SK-N-SH (cell line): ENCODE measurements around the gene FBXO42. TPM values are rescaled to one million over a fixed set of nuclear protein-coding genes. Genes with fewer than 3 reads are reported as not detected.

Source experiments
- CTCF ChIA-PET: fragments of 300-600, 350-600 bp; formaldehyde crosslinking; extraction: SDS; loops from one replicate; lab custom pipeline; 2021; lab: Yijun Ruan, JAX
- POLR2A ChIA-PET: fragments of 350-600 bp; sonication (Branson Sonifier 250); formaldehyde crosslinking; extraction: SDS; loops from one replicate; lab custom pipeline; 2020; ENCODE audit warnings: antibody characterized with exemption, inconsistent platforms; lab: Yijun Ruan, JAX
- DNase-seq: peaks from one replicate; pipeline ENCODE4 v3.0.0; 2012
- H2AFZ ChIP-seq: fragments of 200-600 bp; sonication (generic); 2 replicates; pipeline ENCODE4 v1.8.1; 2016; ENCODE audit warnings: antibody characterized with exemption, mild to moderate bottlenecking, low read depth
- H3F3A ChIP-seq: fragments of 200-600 bp; sonication (generic); replicated peaks from 2 replicates; pipeline ENCODE3; 2016; ENCODE audit warnings: antibody characterized with exemption, mild to moderate bottlenecking; ENCODE audit not compliant: insufficient read depth
- H3K27ac ChIP-seq, 2 experiments: fragments of 200-500 bp in 1 of 2; fragments of 200-600 bp in 1 of 2; sonication (Bioruptor generic) in 1 of 2; sonication (generic), shearing (Covaris generic) in 1 of 2; 2 replicates each; pipeline versions ENCODE4 v1.5.1 to v1.6.1; 2014 to 2016; ENCODE audit warnings: low read depth in 2 of 2, inconsistent platforms in 1 of 2, low read length in 1 of 2, mild to moderate bottlenecking in 1 of 2, mixed read lengths in 1 of 2
- H3K27me3 ChIP-seq: fragments of 200-600 bp; sonication (generic), shearing (Covaris generic); 2 replicates; pipeline ENCODE4 v1.6.1; 2016; ENCODE audit warnings: mixed run types; ENCODE audit not compliant: insufficient read depth
- H3K36me3 ChIP-seq, 2 experiments: fragments of 200-500 bp in 1 of 2; fragments of 200-600 bp in 1 of 2; sonication (Bioruptor generic) in 1 of 2; sonication (generic) in 1 of 2; replicated peaks in 1 of 2; 2 replicates each; pipeline versions ENCODE3 to v1.5.1; 2014 to 2016; ENCODE audit warnings: low read length in 1 of 2, mild to moderate bottlenecking in 1 of 2; ENCODE audit not compliant: insufficient read depth in 2 of 2, control insufficient read depth in 1 of 2
- H3K4me1 ChIP-seq, 2 experiments: fragments of 200-500 bp in 1 of 2; fragments of 200-600 bp in 1 of 2; sonication (Bioruptor generic) in 1 of 2; sonication (generic), shearing (Covaris generic) in 1 of 2; 2 replicates each; pipeline versions ENCODE4 v1.5.1 to v1.6.1; 2014 to 2016; ENCODE audit warnings: low read depth in 1 of 2, low read length in 1 of 2, mixed run types in 1 of 2; ENCODE audit not compliant: insufficient read depth in 2 of 2, control insufficient read depth in 1 of 2
- H3K4me2 ChIP-seq: fragments of 200-600 bp; sonication (generic), shearing (Covaris generic); 2 replicates; pipeline ENCODE4 v1.6.1; 2017; ENCODE audit warnings: mixed run types
- H3K4me3 ChIP-seq, 2 experiments: fragments of 200-500 bp in 1 of 2; fragments of 200-600 bp in 1 of 2; sonication (Bioruptor generic) in 1 of 2; sonication (generic), shearing (Covaris generic) in 1 of 2; 2 replicates each; pipeline versions ENCODE4 v1.5.1 to v1.8.1; 2014 to 2016; ENCODE audit warnings: low read depth in 2 of 2, inconsistent platforms in 1 of 2, low read length in 1 of 2, mild to moderate bottlenecking in 1 of 2, mixed read lengths in 1 of 2, moderate library complexity in 1 of 2
- H3K79me2 ChIP-seq: fragments of 200-600 bp; sonication (generic); 2 replicates; pipeline ENCODE4 v1.8.1; 2017; ENCODE audit warnings: mild to moderate bottlenecking; ENCODE audit not compliant: insufficient read depth
- H3K9ac ChIP-seq: fragments of 200-600 bp; sonication (generic); 2 replicates; pipeline ENCODE4 v1.6.1; 2017; ENCODE audit warnings: mixed run types
- H3K9me2 ChIP-seq: fragments of 200-600 bp; sonication (generic); 2 replicates; pipeline ENCODE4 v1.6.1; 2017; ENCODE audit warnings: mixed run types
- H3K9me3 ChIP-seq: fragments of 200-600 bp; sonication (generic); 2 replicates; pipeline ENCODE4 v1.6.1; 2017; ENCODE audit warnings: mixed run types, mild to moderate bottlenecking, moderate library complexity
- H4K20me1 ChIP-seq: fragments of 200-600 bp; sonication (generic); 2 replicates; pipeline ENCODE4 v1.6.1; 2017; ENCODE audit warnings: mild to moderate bottlenecking, mixed run types; ENCODE audit not compliant: insufficient read depth
- CHD2 ChIP-seq: fragments of 150-350 bp; IDR thresholded peaks from 2 replicates; pipeline ENCODE4 v1.6.1; 2018; ENCODE audit warnings: low read length; ENCODE audit not compliant: partially characterized antibody
- EP300 ChIP-seq, 2 experiments: IDR thresholded peaks; 2 replicates each; pipeline versions ENCODE4 v1.4.0 to v1.6.1; 2012; ENCODE audit warnings: borderline replicate concordance in 1 of 2, low read depth in 1 of 2, low read length in 1 of 2
- FOXJ3 ChIP-seq: sonication (generic); formaldehyde crosslinking; IDR thresholded peaks from 2 replicates; pipeline ENCODE4 v1.5.1; 2020; ENCODE audit warnings: mild to moderate bottlenecking, missing genetic modification reagents
- FOXM1 ChIP-seq: IDR thresholded peaks from 2 replicates; pipeline ENCODE4 v1.4.0; 2012; ENCODE audit warnings: low read depth, mild to moderate bottlenecking
- GABPA ChIP-seq: IDR thresholded peaks from 2 replicates; pipeline ENCODE4 v1.4.0; 2012; ENCODE audit warnings: low read depth, mild to moderate bottlenecking
- GATA2 ChIP-seq: sonication (generic); formaldehyde crosslinking; IDR thresholded peaks from 2 replicates; pipeline ENCODE4 v1.5.0; 2020; ENCODE audit warnings: mild to moderate bottlenecking, missing genetic modification reagents
- MEF2A ChIP-seq: IDR thresholded peaks from 2 replicates; pipeline ENCODE4 v1.4.0; 2012; ENCODE audit warnings: low read depth, borderline replicate concordance
- MXI1 ChIP-seq: IDR thresholded peaks from 2 replicates; pipeline ENCODE4 v1.6.1; 2012; ENCODE audit warnings: mild to moderate bottlenecking, low read depth, low read length, improper control_type of control experiment
- NRF1 ChIP-seq: IDR thresholded peaks from 2 replicates; pipeline ENCODE4 v1.6.1; 2012; ENCODE audit warnings: low read depth, mild to moderate bottlenecking, low read length
- RAD21 ChIP-seq: IDR thresholded peaks from 2 replicates; pipeline ENCODE4 v1.6.1; 2012; ENCODE audit warnings: mild to moderate bottlenecking, low read length
- RCOR1 ChIP-seq: fragments of 150-350 bp; IDR thresholded peaks from 2 replicates; pipeline ENCODE4 v1.6.1; 2017; ENCODE audit warnings: antibody characterized with exemption, low read length
- RFX5 ChIP-seq: IDR thresholded peaks from 2 replicates; pipeline ENCODE4 v1.6.1; 2012; ENCODE audit warnings: mild to moderate bottlenecking, improper control_type of control experiment, low read length
- RXRA ChIP-seq: IDR thresholded peaks from 2 replicates; pipeline ENCODE4 v1.4.0; 2012; ENCODE audit warnings: low read depth, mild to moderate bottlenecking, borderline replicate concordance
- SMC3 ChIP-seq: IDR thresholded peaks from 2 replicates; pipeline ENCODE4 v1.6.1; 2012; ENCODE audit warnings: low read depth, low read length, improper control_type of control experiment
- WGBS: methylation state at CpG from one replicate; pipeline ENCODE4 v1.1.6; 2017; ENCODE audit warnings: low lambda C conversion rate; 5-methylcytosine and 5-hydroxymethylcytosine counted together
- polyA plus RNA-seq, 3 experiments: library from polyadenylated mRNA; depleted of rRNA; stranded (reverse); fragments of >200 nt; gene quantifications; 2 replicates each; pipeline ENCODE4 v1.2.3, GENCODE V29; 2012
- TF ChIP-seq, protein P1 (sequence below): IDR thresholded peaks from 2 replicates; pipeline ENCODE4 v1.6.1; 2012; ENCODE audit warnings: mild to moderate bottlenecking, low read depth, low read length, moderate library complexity

Gene FBXO42
- polyA plus RNA-seq, 1 of the 3 experiments (the other 2 are of a cell fraction): 8.6 TPM

DNA sequence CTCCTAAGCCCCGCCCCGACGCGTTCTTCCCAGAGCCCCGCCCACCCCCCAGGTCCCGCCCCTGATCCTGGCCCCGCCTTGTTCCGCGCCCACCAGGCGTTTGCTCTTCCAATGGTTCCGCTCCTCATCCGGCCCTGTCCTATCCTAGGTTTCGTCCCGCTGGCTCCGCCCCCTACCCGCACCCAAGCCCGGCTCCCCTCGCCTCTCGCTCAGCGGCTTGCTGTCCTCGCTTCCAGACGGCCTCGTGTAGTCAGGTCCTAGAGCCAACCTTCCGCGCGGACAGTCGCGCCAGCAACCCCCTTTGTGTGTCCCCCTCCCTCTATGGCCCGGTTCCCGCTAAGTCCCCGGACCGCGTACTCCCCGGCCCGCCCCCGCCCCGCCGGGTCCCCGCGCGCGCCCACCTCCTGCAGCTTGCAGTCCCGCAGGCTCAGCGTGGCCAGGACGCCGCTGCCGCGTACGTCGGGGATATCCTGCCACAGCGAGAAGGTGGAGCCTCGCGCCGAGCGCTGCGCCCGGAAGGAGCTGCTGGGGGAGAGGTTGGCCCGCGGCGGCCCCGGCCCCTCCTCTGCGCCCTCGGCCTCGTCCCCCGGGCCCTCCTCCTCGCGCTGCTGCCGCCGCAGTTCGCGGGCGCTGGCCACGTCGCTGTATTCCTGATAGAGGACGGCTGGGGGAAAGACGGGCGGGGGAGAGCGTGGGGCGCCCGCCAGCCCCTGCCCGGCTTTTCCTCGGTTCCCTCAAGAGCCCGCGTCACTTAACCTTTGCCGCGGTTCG lies 145.5 kb downstream of the FBXO42 start (continued):
- TF ChIP-seq FOXJ3 (no peak), MEF2A (no peak), MXI1 (peak; percentile 58), RFX5 (no peak), SMC3 (no peak), NRF1 (no peak), GABPA (no peak; the same call in 1 of the 2 replicates), RAD21 (no peak), RCOR1 (no peak)

DNA sequence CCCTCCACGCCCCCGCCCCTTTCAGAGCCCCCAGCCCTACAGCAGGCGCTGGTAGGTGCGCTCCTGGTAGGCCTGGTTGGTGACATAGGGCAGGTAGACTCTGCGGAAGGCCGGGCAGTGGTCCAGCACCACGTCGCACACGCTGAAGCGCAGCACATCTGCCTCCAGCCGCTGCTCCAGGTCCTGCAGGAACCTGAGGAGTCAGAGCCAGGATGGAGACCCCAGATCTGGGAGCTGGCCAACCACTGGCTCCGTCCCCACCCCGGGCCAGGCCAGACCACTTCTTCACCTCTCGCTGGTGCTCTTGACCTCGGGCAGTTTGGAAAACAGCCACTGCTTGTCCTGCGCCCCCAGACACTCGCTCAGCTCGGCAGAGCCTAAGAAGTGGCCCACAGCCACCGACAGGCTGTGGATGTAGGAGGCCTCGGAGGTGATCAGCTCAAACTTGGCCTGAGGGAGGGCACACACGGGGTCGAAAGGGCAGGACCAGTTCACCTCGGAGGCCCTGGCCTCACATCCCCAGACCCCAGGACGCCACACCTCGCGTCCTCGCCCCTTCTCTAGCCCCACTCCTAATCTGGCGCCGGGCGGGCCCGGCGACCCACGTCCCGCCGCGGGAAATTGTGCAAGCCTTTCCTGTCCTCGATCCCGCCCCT lies 146.3 kb downstream of the FBXO42 start:
- Histone ChIP-seq H3K4me1 (peaks cover 0 to 22% of the 10 kb centered on the region in 2 experiments; a peak in 1 of 4 replicates), H3F3A (peaks cover 11% of the 10 kb centered on the region), H3K79me2 (no peaks in the 10 kb centered on the region), H3K27me3 (no peaks in the 10 kb centered on the region), H3K4me3 (peak overlapping the region; percentile 53 to 63), H2AFZ (peak overlapping the region; percentile 93), H4K20me1 (no peaks in the 10 kb centered on the region), H3K4me2 (peak overlapping the region; percentile 87), H3K9me2 (no peaks in the 10 kb centered on the region), H3K9me3 (no peaks in the 10 kb centered on the region), H3K9ac (peak overlapping the region; percentile 69), H3K27ac (peak overlapping the region in 1 of 2 experiments; percentile 86; a peak in 2 of 4 replicates), H3K36me3 (no peaks in the 10 kb centered on the region)
- TF ChIP-seq RCOR1: no peak
- TF ChIP-seq EP300 (IDR thresholded peaks at IDR 0.05; ENCODE audit: borderline replicate concordance in 1 of 2, low read depth in 1 of 2, low read length in 1 of 2): 0 out of 4 replicates have a peak, but pooled peaks of 1 of the 2 experiments have one; percentile 5
- ChIA-PET CTCF (interaction anchor here (0.9 to 6.8 kb wide), 5 partner anchors 38 to 197 kb away, joined by 3 to 43 read pairs (median 5); no protein-coding TSS in a partner anchor), POLR2A (interaction anchor here (0.6 to 2.2 kb wide), 4 partner anchors 10 to 34 kb away, joined by 5 to 12 read pairs (median 6); no protein-coding TSS in a partner anchor)
- DNase-seq: no peak
- WGBS: 27% methylated on average over 34 of the region's 38 CpGs

DNA sequence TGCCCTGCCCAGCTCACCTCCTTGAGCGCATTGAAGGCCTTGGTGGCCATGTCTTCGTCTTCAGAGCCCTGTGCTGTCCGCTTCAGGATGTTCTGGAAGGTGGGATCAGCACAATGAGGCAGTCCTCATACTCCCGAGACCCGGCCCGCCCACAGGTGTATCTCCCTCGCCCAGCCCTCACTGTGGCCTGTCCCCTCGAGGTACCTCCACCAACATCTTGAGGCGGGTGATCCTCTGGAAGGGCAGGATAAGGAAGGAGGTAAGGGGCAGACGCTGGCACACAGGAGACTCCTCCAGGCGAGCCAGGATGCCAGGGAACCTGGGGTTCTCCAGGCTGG lies 147.0 kb downstream of the FBXO42 start:
- Histone ChIP-seq H3K4me3 (no peak overlapping the region), H3K9ac (no peak overlapping the region), H3F3A (peaks cover 11% of the 10 kb centered on the region), H3K79me2 (no peaks in the 10 kb centered on the region), H3K4me1 (peaks cover 0 to 22% of the 10 kb centered on the region in 2 experiments; a peak in 1 of 4 replicates), H3K27ac (no peak overlapping the region), H3K9me3 (no peaks in the 10 kb centered on the region), H4K20me1 (no peaks in the 10 kb centered on the region), H3K9me2 (no peaks in the 10 kb centered on the region), H3K4me2 (no peak overlapping the region), H2AFZ (no peak overlapping the region), H3K27me3 (no peaks in the 10 kb centered on the region), H3K36me3 (no peaks in the 10 kb centered on the region)
- no peak for TF ChIP-seq GATA2 (CRISPR knock-in tag)
- TF ChIP-seq CHD2: no peak
- TF ChIP-seq, protein P1, sequence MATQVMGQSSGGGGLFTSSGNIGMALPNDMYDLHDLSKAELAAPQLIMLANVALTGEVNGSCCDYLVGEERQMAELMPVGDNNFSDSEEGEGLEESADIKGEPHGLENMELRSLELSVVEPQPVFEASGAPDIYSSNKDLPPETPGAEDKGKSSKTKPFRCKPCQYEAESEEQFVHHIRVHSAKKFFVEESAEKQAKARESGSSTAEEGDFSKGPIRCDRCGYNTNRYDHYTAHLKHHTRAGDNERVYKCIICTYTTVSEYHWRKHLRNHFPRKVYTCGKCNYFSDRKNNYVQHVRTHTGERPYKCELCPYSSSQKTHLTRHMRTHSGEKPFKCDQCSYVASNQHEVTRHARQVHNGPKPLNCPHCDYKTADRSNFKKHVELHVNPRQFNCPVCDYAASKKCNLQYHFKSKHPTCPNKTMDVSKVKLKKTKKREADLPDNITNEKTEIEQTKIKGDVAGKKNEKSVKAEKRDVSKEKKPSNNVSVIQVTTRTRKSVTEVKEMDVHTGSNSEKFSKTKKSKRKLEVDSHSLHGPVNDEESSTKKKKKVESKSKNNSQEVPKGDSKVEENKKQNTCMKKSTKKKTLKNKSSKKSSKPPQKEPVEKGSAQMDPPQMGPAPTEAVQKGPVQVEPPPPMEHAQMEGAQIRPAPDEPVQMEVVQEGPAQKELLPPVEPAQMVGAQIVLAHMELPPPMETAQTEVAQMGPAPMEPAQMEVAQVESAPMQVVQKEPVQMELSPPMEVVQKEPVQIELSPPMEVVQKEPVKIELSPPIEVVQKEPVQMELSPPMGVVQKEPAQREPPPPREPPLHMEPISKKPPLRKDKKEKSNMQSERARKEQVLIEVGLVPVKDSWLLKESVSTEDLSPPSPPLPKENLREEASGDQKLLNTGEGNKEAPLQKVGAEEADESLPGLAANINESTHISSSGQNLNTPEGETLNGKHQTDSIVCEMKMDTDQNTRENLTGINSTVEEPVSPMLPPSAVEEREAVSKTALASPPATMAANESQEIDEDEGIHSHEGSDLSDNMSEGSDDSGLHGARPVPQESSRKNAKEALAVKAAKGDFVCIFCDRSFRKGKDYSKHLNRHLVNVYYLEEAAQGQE: no peak
- TF ChIP-seq RXRA: no peak
- TF ChIP-seq FOXM1: no peak
- no peak for TF ChIP-seq MEF2A
- no peak for TF ChIP-seq RAD21
- ChIA-PET CTCF (interaction anchor here (0.5 to 6.8 kb wide), 10 partner anchors 12 to 161 kb away, joined by 3 to 43 read pairs (median 4); partner anchors contain the start of genes FAM131C and SZRD1), POLR2A (interaction anchor here (0.7 kb wide), 1 partner anchor 41 kb away, joined by 3 read pairs; no protein-coding TSS in a partner anchor)
- no peak for DNase-seq
- WGBS: 93% methylated on average over 7 of the region's 11 CpGs
